Thoracic aorta (tissue), 2 donors: Measurements from ENCODE around the gene LRP1B. TPM values are rescaled to one million over a fixed set of nuclear protein-coding genes. Genes with fewer than 3 reads are reported as not detected.

Source experiments
- ATAC-seq: fragments of 150-250 bp; one replicate; pipeline ENCODE4 v1.8.0; 2017; ENCODE audit warnings: low read depth; ENCODE audit not compliant: insufficient number of reproducible peaks, low FRiP score
- DNase-seq: peaks from one replicate; pipeline ENCODE4 v3.0.0-alpha.2; 2020; ENCODE audit warnings: low spot score
- H3K27ac ChIP-seq, 2 donors: fragments of 200-600 bp; sonication (generic); 1 replicate in 1 of 2; 2 replicates in 1 of 2; pipeline ENCODE4 v1.5.1; 2016; ENCODE audit warnings: mild to moderate bottlenecking in 2 of 2, moderate library complexity in 2 of 2
- H3K27me3 ChIP-seq: fragments of 200-600 bp; sonication (generic); replicated peaks from 2 replicates; pipeline ENCODE4 v1.6.0; 2016; ENCODE audit warnings: mild to moderate bottlenecking; ENCODE audit not compliant: insufficient read depth
- H3K36me3 ChIP-seq: fragments of 200-600 bp; sonication (generic); one replicate; pipeline ENCODE4 v1.5.1; 2016
- H3K4me1 ChIP-seq, 2 donors: fragments of 200-600 bp; sonication (generic); 1 replicate in 1 of 2; 2 replicates in 1 of 2; pipeline versions ENCODE4 v1.5.1 to v1.6.0; 2016; ENCODE audit warnings: low read depth in 2 of 2, mild to moderate bottlenecking in 1 of 2; ENCODE audit not compliant: control insufficient read depth in 1 of 2
- H3K4me3 ChIP-seq: fragments of 200-600 bp; sonication (generic); 2 replicates; pipeline ENCODE4 v1.5.1; 2016; ENCODE audit warnings: mild to moderate bottlenecking
- H3K9me3 ChIP-seq: fragments of 200-600 bp; sonication (generic); 2 replicates; pipeline ENCODE4 v1.5.1; 2016
- CTCF ChIP-seq: fragments of 200-600 bp; sonication (generic); IDR thresholded peaks from one replicate; pipeline ENCODE4 v1.5.1; 2019; ENCODE audit warnings: antibody characterized with exemption
- total RNA-seq, 2 donors: library from RNA; depleted of rRNA; stranded (reverse); fragments of >200 nt; gene quantifications; one replicate each; pipeline versions ENCODE4 v1.1.0 to v1.2.3, GENCODE V29; 2016

LRP1B gene
- total RNA-seq, 2 donors from 2014 or later, result 0.27 to 0.28 TPM

DNA sequence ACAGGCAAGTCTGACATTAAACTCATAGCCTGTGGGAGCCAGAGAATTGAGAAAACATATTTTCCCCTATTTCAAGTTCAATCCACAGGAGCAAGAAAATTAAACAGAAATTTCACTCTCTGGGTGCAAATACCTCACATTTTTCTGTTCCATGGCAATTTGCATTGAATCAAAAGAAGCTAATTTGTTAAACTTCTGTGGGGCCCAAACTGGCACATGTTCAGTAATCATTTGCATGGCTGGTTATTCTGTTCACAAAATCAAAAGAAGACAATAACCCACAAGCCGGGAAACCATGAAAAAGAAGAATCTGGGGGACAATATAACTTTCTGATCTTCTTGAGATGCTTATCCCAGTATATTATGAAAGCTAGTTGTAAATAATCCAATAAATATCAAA, 363.1 kb downstream of the LRP1B start:
- Histone ChIP-seq H3K9me3 (no peaks in the 10 kb centered on the region), H3K4me3 (no peak overlapping the region), H3K27ac (no peak overlapping the region), H3K36me3 (no peaks in the 10 kb centered on the region), H3K27me3 (no peaks in the 10 kb centered on the region), H3K4me1 (no peaks in the 10 kb centered on the region)
- DNase-seq (no peak), ATAC-seq (no peak)
- TF ChIP-seq CTCF, result no peak

DNA sequence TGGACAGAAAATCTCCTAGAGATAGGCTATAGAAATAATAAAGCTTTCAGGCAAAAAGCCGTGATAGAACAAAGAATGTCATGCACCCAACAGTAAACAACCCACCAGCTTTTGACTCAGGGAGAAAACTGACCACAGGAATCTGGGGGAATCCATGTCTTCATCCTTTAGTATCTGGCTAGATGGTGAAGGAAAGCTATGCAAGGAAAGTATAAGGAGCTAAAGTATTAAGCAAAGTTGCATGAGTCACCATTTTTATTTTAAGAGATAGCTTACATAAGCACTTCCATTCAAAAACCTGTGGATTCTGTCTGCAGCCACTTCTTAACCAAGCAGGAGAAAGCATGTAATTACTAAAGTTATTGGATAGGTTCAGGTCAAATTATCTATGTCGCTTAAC, 363.8 kb downstream of the LRP1B start:
- Histone ChIP-seq H3K27ac (no peak overlapping the region), H3K9me3 (no peaks in the 10 kb centered on the region), H3K4me1 (no peaks in the 10 kb centered on the region), H3K4me3 (no peak overlapping the region), H3K36me3 (no peaks in the 10 kb centered on the region), H3K27me3 (no peaks in the 10 kb centered on the region)
- ATAC-seq (no peak), DNase-seq (no peak)
- TF ChIP-seq CTCF, result no peak

GRCh38 chr2:141766225-141766624, 364.6 kb downstream of the LRP1B start:
- TF ChIP-seq CTCF, result no peak
- ATAC-seq, result no peak
- no peak overlapping the region for H3K27ac ChIP-seq

GRCh38 chr2:141748616-141749015, 382.2 kb downstream of the LRP1B start:
- H3K9me3 ChIP-seq, result no peaks in the 10 kb centered on the region
- DNase-seq (no peak), ATAC-seq (no peak)
- TF ChIP-seq CTCF, result no peak
- H3K27me3 ChIP-seq, result no peaks in the 10 kb centered on the region
- no peak overlapping the region for H3K4me3 ChIP-seq
- H3K36me3 ChIP-seq, result no peaks in the 10 kb centered on the region
- H3K4me1 ChIP-seq, result no peaks in the 10 kb centered on the region
- H3K27ac ChIP-seq, result no peak overlapping the region

More at GRCh38 chr2:141766225-141766624, 364.6 kb downstream of the LRP1B start:
- no peak for DNase-seq
- Histone ChIP-seq H3K36me3 (no peaks in the 10 kb centered on the region), H3K4me1 (no peaks in the 10 kb centered on the region), H3K27me3 (no peaks in the 10 kb centered on the region), H3K9me3 (no peaks in the 10 kb centered on the region), H3K4me3 (no peak overlapping the region)

DNA sequence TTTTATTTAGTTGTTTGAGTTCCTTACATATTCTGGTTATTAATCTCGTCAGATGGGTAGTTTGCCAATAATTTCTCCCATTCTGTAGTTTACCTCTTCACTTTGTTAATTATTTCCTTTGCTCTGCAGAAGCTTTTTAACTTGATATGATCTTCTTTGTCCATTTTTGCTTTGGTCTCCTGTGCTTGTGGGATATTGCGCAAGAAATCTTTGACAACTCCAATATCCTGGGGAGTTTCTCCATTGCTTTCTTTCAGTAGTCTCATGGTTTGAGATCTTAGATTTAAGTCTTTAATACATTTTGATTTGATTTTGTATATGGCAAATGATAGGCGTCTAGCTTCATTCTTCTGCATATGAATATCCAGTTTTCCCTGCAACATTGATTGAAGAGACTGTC, 389.2 kb downstream of the LRP1B start:
- no peaks in the 10 kb centered on the region for H3K36me3 ChIP-seq
- no peak overlapping the region for H3K4me3 ChIP-seq
- no peaks in the 10 kb centered on the region for H3K27me3 ChIP-seq
- DNase-seq (no peak), ATAC-seq (no peak)
- no peak for TF ChIP-seq CTCF
- no peaks in the 10 kb centered on the region for H3K9me3 ChIP-seq
- H3K27ac ChIP-seq, result no peak overlapping the region
- H3K4me1 ChIP-seq, result no peaks in the 10 kb centered on the region
